Measurements from ENCODE around the gene CALML4.

DNA sequence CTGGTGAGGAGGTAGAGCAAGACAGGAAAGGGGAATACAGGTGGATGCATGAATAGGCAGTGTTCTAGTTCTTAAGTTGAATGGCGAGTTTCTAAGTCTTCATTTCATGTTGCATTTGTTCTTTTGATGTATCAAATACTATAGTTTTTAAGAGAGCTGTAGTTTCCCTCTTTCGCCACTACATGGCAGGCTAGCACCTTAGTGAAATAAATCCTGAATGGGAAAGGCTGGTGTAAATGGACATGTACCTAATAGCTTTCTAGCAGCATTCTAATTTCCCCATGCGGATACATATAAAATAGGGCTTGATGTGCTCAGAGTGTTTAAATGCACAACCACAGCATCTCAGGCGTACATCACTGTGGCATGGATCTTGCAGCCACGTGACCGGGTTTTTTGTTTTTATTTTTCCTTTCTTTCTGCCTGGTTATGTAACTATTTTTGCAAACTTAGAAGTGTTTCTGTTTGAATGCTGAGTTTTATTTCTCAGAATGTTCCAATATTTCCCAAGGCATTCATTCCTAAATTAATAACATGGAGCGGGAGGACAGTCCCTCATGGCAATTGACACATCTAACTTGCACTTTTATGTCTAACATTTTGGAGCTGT lies 47.9 kb upstream of the CALML4 start:
- TF ChIP-seq, protein P1, sequence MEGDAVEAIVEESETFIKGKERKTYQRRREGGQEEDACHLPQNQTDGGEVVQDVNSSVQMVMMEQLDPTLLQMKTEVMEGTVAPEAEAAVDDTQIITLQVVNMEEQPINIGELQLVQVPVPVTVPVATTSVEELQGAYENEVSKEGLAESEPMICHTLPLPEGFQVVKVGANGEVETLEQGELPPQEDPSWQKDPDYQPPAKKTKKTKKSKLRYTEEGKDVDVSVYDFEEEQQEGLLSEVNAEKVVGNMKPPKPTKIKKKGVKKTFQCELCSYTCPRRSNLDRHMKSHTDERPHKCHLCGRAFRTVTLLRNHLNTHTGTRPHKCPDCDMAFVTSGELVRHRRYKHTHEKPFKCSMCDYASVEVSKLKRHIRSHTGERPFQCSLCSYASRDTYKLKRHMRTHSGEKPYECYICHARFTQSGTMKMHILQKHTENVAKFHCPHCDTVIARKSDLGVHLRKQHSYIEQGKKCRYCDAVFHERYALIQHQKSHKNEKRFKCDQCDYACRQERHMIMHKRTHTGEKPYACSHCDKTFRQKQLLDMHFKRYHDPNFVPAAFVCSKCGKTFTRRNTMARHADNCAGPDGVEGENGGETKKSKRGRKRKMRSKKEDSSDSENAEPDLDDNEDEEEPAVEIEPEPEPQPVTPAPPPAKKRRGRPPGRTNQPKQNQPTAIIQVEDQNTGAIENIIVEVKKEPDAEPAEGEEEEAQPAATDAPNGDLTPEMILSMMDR (conservative IDR thresholded peaks at IDR 0.05) = peak; percentile 81
- no peak for TF ChIP-seq EZH2 (IDR thresholded peaks at IDR 0.05; ENCODE audit: low read depth)
